GM21786 (cell line): ENCODE measurements around the gene CATSPER2.
"Not testable (repeated sequence)": the region's sequence is repeated elsewhere in the genome, so short reads cannot be mapped to it uniquely, and the experiment has no call there.

ENCODE experiments used
- ATAC-seq: cut with Tn5 transposase; IDR thresholded peaks from one replicate; pipeline ENCODE4 v1.9.1; 2021; ENCODE audit not compliant: unreplicated experiment

CATSPER2 gene

GRCh38 chr15:43593328-43594190 lies 55.1 kb downstream of the CATSPER2 start, which contains the start of gene CKMT1B:
Gene CKMT1B (plus strand): TSS chr15:43594027. CDS start chr15:43594219, 192 bp downstream.
- not testable (repeated sequence) for ATAC-seq

- ATAC-seq = not testable (repeated sequence)
These were observed 55.8 kb downstream of the CATSPER2 start for GRCh38 chr15:43592841-43593240.

- peak; percentile 96 for ATAC-seq
These were observed 58.7 kb downstream of the CATSPER2 start, which contains the start of gene PPIP5K1 for GRCh38 chr15:43589778-43590466. Gene PPIP5K1 (minus strand): TSS chr15:43590208. CDS start chr15:43584504, 5,704 bp downstream.
